ENCODE measurements around the gene DNMT3A.
A peak's percentile ranks its signal among the peaks of the same experiment; 100 is the strongest.

DNMT3A gene

DNA sequence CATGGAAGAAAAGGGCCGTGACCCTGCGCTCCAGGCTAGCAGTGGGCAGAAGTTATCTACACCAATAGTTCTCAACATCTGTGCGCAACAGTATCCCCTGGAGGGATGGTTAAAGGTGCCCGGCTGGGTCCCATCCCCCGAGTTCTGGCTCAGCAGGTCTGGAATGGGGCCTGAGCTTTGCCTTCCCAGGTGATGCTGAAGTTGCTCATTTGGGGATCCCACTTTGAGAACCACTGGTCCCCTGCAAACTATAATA is 31.1 kb downstream of the DNMT3A start:
- no peak overlapping the region for H3K4me3 ChIP-seq (ENCODE audit: control insufficient read depth, low read depth, low read length)
- no peak for DNase-seq (ENCODE audit: low read depth)
- TF ChIP-seq, protein P1, sequence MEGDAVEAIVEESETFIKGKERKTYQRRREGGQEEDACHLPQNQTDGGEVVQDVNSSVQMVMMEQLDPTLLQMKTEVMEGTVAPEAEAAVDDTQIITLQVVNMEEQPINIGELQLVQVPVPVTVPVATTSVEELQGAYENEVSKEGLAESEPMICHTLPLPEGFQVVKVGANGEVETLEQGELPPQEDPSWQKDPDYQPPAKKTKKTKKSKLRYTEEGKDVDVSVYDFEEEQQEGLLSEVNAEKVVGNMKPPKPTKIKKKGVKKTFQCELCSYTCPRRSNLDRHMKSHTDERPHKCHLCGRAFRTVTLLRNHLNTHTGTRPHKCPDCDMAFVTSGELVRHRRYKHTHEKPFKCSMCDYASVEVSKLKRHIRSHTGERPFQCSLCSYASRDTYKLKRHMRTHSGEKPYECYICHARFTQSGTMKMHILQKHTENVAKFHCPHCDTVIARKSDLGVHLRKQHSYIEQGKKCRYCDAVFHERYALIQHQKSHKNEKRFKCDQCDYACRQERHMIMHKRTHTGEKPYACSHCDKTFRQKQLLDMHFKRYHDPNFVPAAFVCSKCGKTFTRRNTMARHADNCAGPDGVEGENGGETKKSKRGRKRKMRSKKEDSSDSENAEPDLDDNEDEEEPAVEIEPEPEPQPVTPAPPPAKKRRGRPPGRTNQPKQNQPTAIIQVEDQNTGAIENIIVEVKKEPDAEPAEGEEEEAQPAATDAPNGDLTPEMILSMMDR (conservative IDR thresholded peaks at IDR 0.05; ENCODE audit: control insufficient read depth, insufficient read depth, low read depth, low read length) = no peak

DNA sequence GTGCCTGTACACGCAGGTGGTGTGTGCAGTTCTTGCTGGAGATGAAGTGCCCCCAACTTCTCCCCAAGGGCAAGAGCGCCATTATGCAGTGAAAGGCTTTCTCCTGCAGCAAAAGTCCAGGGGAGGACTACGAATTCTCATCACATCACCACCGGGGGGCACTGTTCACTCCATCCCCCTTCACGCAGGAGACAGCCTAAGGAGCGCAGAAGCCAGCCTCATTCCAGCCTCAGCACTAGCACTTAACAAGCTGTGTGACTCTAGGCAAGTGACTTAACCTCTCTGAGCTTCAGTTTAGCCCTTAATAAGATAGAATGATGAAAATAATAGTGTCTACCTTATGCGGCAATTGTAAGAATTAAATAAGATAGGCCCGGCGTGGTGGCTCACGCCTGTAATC is 32.3 kb downstream of the DNMT3A start:
- peak; percentile 65 for DNase-seq (ENCODE audit: low read depth)
- no peak overlapping the region for H3K4me3 ChIP-seq (ENCODE audit: control insufficient read depth, low read depth, low read length)
- TF ChIP-seq, protein P1 (conservative IDR thresholded peaks at IDR 0.05; ENCODE audit: control insufficient read depth, insufficient read depth, low read depth, low read length) = peak; percentile 52

DNA sequence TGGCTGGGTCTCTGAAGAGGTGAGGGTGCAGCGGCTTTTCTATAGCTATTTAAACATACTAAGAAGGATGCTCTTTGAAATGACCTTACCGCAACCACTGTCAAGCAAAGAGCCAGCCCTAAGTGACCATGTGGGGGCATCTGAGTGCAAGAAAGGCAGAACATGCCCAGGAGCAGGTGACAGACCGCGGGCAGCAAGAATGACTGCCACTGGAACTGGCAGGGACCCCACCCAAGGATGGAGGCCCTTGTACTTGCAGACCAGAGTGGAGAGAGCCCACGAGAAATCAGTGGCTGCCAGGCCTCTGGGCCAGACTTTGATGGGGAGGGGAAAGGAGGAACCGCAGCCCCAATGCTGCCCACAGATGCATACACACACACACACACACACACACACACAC is 33.1 kb downstream of the DNMT3A start:
- no peak overlapping the region for H3K4me3 ChIP-seq (ENCODE audit: control insufficient read depth, low read depth, low read length)
- no peak for DNase-seq (ENCODE audit: low read depth)
- TF ChIP-seq, protein P1 (conservative IDR thresholded peaks at IDR 0.05; ENCODE audit: control insufficient read depth, insufficient read depth, low read depth, low read length) = no peak

DNA sequence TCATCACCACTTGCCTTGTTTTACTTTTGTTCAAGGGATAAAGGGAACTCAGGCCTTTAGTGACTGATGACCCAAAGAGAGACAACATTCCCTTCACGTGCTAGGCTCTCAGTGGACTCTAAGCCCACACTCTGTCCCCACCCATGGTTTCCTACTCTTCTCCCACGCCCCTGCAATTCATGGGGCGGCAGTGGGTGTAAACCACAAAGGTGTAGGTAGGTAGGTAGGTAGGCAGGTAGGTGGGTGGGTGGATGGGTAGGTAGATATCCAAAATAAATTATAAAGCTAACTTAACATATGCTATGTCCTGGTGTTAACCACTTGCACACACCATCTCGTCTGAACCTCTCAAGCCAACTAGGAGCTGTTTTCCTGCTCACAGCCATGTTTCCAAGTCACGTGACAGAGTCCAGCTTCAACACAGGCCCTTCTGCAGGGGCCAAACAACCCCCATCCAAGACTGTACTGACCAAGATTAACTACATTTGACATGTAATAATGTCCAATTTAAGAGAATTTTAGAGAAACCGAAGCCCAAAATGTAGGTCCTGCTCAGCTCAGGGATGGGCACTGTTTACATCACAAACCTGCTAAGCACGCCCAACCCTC is 33.7 kb downstream of the DNMT3A start:
- TF ChIP-seq, protein P1 (conservative IDR thresholded peaks at IDR 0.05; ENCODE audit: control insufficient read depth, insufficient read depth, low read depth, low read length) = no peak
- no peak for DNase-seq (ENCODE audit: low read depth)
- H3K4me3 ChIP-seq (ENCODE audit: control insufficient read depth, low read depth, low read length) = no peak overlapping the region

DNA sequence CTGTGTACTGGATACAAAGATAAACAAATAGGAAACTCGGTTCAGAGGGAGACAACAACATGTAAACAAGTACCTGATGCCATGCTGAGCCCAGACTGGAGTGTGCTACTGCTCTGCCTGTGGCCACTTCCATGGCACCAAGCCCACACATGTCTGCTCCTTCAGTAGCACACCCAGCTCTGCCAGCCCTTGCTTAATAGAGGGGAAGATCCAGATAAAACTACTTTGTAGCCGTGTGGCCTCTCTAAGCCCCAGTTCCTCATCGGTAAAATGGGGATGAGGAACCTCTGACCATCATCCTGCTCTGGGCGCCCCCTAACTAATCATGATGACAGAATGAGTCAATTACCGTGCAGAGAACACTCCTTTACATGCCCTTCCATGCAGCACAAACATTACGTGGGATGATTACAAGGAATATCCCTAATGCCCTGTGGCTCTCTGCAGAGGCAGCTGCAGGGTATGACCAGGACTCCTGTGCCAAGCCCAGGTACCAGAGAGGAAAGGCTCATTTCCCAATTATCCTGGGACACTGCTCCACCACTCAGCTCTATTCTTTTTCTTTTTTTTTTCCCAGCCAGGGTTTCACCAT is 34.9 kb downstream of the DNMT3A start:
- no peak for DNase-seq (ENCODE audit: low read depth)
- TF ChIP-seq, protein P1 (conservative IDR thresholded peaks at IDR 0.05; ENCODE audit: control insufficient read depth, insufficient read depth, low read depth, low read length) = no peak
- H3K4me3 ChIP-seq (ENCODE audit: control insufficient read depth, low read depth, low read length) = no peak overlapping the region

DNA sequence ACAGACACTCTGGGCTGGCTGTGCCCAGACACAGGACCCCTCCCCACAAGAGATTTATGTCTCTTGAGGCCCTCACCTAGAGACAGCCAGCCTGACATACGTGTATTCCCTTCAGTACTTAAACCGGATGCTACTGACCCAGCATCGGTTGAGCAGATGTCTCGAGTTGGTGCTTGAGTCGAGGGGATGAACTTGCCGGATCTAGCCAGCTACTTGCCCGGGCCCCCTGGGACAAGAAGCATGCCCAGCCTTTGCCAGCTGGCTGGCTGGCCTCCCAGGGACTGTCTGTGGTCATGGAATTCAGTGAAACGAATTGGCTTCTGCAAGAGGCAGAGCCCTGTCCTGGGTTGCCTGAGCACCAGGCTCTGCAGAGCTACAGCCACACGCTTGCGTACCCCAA is 36.0 kb downstream of the DNMT3A start:
- H3K4me3 ChIP-seq (ENCODE audit: control insufficient read depth, low read depth, low read length) = no peak overlapping the region
- no peak for DNase-seq (ENCODE audit: low read depth)
- TF ChIP-seq, protein P1 (conservative IDR thresholded peaks at IDR 0.05; ENCODE audit: control insufficient read depth, insufficient read depth, low read depth, low read length) = no peak

All from fibroblast of mammary gland (primary cell).